GM12878 (cell line): Measurements from ENCODE around the gene MGAT5. TPM values are rescaled to one million over a fixed set of nuclear protein-coding genes. Genes with fewer than 3 reads are reported as not detected.

Experiments used
- CBX5 ChIP-seq: sonication (generic); IDR thresholded peaks from 2 replicates; pipeline ENCODE4 v1.6.1; 2016; ENCODE audit warnings: low read depth, moderate library complexity, mild to moderate bottlenecking, inconsistent platforms
- KLF5 ChIP-seq: fragments of 450-650 bp; IDR thresholded peaks from 2 replicates; pipeline ENCODE4 v1.6.1; 2014; ENCODE audit warnings: mild to moderate bottlenecking; ENCODE audit not compliant: partially characterized antibody
- POU2F2 ChIP-seq: IDR thresholded peaks from 3 replicates; pipeline ENCODE4 v1.6.1; 2011; ENCODE audit warnings: low read depth, mild to moderate bottlenecking, low read length, borderline replicate concordance
- RAD21 ChIP-seq: IDR thresholded peaks from 2 replicates; pipeline ENCODE4 v1.6.1; 2011; ENCODE audit warnings: mild to moderate bottlenecking, low read depth, low read length, moderate library complexity; ENCODE audit not compliant: insufficient read depth
- RAD51 ChIP-seq: fragments of 450-650 bp; IDR thresholded peaks from 2 replicates; pipeline ENCODE4 v1.6.1; 2016; ENCODE audit warnings: moderate library complexity, mild to moderate bottlenecking, inconsistent platforms
- RB1 ChIP-seq: fragments of 450-650 bp; formaldehyde crosslinking; IDR thresholded peaks from 2 replicates; pipeline ENCODE4 v1.6.1; 2017; ENCODE audit warnings: mild to moderate bottlenecking, borderline replicate concordance
- RELA ChIP-seq: fragments of 450-650 bp; IDR thresholded peaks from 2 replicates; pipeline ENCODE4 v1.8.0; 2014; ENCODE audit warnings: borderline replicate concordance; ENCODE audit not compliant: partially characterized antibody
- SREBF1 ChIP-seq: IDR thresholded peaks from 2 replicates; pipeline ENCODE4 v1.6.1; 2012; ENCODE audit warnings: mild to moderate bottlenecking, low read length
- SRF ChIP-seq, 2 experiments: IDR thresholded peaks; 2 replicates each; pipeline ENCODE4 v1.6.1; 2011; ENCODE audit warnings: low read depth in 2 of 2, low read length in 2 of 2, mild to moderate bottlenecking in 1 of 2, moderate library complexity in 1 of 2
- SUZ12 ChIP-seq: fragments of 200-600 bp; sonication (generic); IDR thresholded peaks from one replicate; pipeline ENCODE4 v1.6.1; 2018; ENCODE audit warnings: antibody characterized with exemption, mild to moderate bottlenecking; ENCODE audit not compliant: unreplicated experiment
- TCF3 ChIP-seq: IDR thresholded peaks from 2 replicates; pipeline ENCODE4 v1.6.1; 2012; ENCODE audit warnings: low read depth, mild to moderate bottlenecking, low read length, borderline replicate concordance; ENCODE audit not compliant: insufficient read depth
- polyA plus RNA-seq, 11 experiments: library from polyadenylated mRNA; depleted of rRNA in 4 of 11; unstranded in 6 of 11; stranded (reverse) in 5 of 11; fragments of >200 nt; fragmentation: Nextera tagmentation in 4 of 11; fragmentation: Illumina TruSeq in 1 of 11; extraction: Ambion mirVana in 4 of 11; extraction: Trizol in 1 of 11; gene quantifications; 1 replicate in 1 of 11; 2 replicates in 10 of 11; pipeline versions ENCODE4 v1.2.1 to v1.2.3, GENCODE V29; 2011 to 2016; ENCODE audit warnings: inconsistent platforms in 2 of 11, missing spikeins in 2 of 11, low read depth in 1 of 11
- total RNA-seq, 4 experiments: library from RNA; depleted of rRNA in 3 of 4; stranded (reverse); fragments of >200 nt in 3 of 4; fragmentation: Illumina TruSeq in 1 of 4; extraction: Trizol in 1 of 4; gene quantifications; 2 replicates each; pipeline versions ENCODE4 v1.2.1 to v1.2.3, GENCODE V29; 2013 to 2021
- TF ChIP-seq, protein P1 (sequence below): IDR thresholded peaks from 2 replicates; pipeline ENCODE4 v1.6.1; 2012; ENCODE audit warnings: low read depth, low read length, improper control_type of control experiment
- TF ChIP-seq, protein P2 (sequence below): fragments of 450-650 bp; IDR thresholded peaks from 2 replicates; pipeline ENCODE4 v1.6.1; 2016; ENCODE audit warnings: mild to moderate bottlenecking, moderate library complexity, borderline replicate concordance
- TF ChIP-seq, protein P3 (sequence below): IDR thresholded peaks from 2 replicates; pipeline ENCODE4 v1.6.1; 2012; ENCODE audit warnings: low read depth, low read length, improper control_type of control experiment
- TF ChIP-seq, protein P4 (sequence below): fragments of 450-650 bp; IDR thresholded peaks from 2 replicates; pipeline ENCODE4 v1.6.1; 2018; ENCODE audit warnings: mild to moderate bottlenecking, low read depth, moderate library complexity; ENCODE audit not compliant: partially characterized antibody
- TF ChIP-seq, protein P5 (sequence below): fragments of 450-650 bp; IDR thresholded peaks from 2 replicates; pipeline ENCODE4 v1.6.1; 2017; ENCODE audit warnings: mild to moderate bottlenecking, moderate library complexity

The MGAT5 gene
- total and polyA plus RNA-seq, 10 of the 15 experiments (the other 5 are each of a cell fraction or from before 2014, with no cell fraction given) = 4.9 to 104 (median 36.2) TPM

DNA sequence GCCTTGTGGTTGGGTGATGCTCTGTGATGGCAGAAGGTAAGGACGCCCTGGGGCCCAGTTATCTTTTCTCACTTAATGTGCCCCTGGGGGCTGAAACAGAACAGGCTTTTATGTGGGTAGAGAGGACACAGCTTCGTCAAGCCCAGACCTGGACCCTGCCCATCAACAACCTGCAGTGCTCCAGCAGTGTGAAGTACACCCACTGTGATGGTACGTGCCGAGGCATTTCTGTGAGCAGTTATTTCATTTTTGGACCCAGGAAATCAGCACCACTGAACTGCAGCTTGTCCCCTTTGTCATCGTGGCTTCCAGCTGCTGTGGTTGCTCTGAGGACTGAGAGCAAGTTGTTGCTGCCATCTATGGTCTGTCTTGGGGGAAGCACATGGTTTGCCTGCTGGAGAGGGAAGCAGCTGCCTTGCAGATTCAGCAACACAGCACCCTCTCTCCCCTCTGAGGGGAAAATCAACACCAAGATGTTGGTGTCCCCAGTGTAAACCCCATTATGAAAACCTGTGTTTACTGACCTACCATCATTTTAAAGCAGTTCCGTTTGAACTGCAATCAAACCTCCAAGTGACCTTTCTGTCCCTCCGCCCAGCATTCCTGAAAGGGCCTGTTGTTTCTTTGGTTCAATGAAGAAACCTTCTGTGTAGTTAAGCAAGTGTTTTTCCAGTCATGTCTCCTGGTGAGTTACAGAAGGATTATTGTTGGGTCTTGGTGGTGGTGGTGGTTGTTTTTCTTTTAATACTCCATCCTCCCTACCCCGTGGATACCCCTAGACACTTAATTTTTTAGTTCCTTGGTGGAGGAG, 158.2 kb downstream of the MGAT5 start (continued):
- TF ChIP-seq, protein P1, sequence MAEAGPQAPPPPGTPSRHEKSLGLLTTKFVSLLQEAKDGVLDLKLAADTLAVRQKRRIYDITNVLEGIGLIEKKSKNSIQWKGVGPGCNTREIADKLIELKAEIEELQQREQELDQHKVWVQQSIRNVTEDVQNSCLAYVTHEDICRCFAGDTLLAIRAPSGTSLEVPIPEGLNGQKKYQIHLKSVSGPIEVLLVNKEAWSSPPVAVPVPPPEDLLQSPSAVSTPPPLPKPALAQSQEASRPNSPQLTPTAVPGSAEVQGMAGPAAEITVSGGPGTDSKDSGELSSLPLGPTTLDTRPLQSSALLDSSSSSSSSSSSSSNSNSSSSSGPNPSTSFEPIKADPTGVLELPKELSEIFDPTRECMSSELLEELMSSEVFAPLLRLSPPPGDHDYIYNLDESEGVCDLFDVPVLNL = no peak
- TF ChIP-seq, protein P2, sequence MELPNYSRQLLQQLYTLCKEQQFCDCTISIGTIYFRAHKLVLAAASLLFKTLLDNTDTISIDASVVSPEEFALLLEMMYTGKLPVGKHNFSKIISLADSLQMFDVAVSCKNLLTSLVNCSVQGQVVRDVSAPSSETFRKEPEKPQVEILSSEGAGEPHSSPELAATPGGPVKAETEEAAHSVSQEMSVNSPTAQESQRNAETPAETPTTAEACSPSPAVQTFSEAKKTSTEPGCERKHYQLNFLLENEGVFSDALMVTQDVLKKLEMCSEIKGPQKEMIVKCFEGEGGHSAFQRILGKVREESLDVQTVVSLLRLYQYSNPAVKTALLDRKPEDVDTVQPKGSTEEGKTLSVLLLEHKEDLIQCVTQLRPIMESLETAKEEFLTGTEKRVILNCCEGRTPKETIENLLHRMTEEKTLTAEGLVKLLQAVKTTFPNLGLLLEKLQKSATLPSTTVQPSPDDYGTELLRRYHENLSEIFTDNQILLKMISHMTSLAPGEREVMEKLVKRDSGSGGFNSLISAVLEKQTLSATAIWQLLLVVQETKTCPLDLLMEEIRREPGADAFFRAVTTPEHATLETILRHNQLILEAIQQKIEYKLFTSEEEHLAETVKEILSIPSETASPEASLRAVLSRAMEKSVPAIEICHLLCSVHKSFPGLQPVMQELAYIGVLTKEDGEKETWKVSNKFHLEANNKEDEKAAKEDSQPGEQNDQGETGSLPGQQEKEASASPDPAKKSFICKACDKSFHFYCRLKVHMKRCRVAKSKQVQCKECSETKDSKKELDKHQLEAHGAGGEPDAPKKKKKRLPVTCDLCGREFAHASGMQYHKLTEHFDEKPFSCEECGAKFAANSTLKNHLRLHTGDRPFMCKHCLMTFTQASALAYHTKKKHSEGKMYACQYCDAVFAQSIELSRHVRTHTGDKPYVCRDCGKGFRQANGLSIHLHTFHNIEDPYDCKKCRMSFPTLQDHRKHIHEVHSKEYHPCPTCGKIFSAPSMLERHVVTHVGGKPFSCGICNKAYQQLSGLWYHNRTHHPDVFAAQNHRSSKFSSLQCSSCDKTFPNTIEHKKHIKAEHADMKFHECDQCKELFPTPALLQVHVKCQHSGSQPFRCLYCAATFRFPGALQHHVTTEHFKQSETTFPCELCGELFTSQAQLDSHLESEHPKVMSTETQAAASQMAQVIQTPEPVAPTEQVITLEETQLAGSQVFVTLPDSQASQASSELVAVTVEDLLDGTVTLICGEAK = no peak
- peak; percentile 98 for TF ChIP-seq RAD21
- TF ChIP-seq RAD51 = 0 out of 2 replicates have a peak, but pooled peaks have one; percentile 21
- TF ChIP-seq, protein P3, sequence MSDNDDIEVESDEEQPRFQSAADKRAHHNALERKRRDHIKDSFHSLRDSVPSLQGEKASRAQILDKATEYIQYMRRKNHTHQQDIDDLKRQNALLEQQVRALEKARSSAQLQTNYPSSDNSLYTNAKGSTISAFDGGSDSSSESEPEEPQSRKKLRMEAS = peak; percentile 97
- TF ChIP-seq RB1 = no peak
- 0 out of 2 replicates have a peak, but pooled peaks have one; percentile 55 for TF ChIP-seq CBX5
- TF ChIP-seq, protein P4, sequence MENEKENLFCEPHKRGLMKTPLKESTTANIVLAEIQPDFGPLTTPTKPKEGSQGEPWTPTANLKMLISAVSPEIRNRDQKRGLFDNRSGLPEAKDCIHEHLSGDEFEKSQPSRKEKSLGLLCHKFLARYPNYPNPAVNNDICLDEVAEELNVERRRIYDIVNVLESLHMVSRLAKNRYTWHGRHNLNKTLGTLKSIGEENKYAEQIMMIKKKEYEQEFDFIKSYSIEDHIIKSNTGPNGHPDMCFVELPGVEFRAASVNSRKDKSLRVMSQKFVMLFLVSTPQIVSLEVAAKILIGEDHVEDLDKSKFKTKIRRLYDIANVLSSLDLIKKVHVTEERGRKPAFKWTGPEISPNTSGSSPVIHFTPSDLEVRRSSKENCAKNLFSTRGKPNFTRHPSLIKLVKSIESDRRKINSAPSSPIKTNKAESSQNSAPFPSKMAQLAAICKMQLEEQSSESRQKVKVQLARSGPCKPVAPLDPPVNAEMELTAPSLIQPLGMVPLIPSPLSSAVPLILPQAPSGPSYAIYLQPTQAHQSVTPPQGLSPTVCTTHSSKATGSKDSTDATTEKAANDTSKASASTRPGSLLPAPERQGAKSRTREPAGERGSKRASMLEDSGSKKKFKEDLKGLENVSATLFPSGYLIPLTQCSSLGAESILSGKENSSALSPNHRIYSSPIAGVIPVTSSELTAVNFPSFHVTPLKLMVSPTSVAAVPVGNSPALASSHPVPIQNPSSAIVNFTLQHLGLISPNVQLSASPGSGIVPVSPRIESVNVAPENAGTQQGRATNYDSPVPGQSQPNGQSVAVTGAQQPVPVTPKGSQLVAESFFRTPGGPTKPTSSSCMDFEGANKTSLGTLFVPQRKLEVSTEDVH = no peak
- TF ChIP-seq SREBF1 = no peak
- TF ChIP-seq POU2F2 = peak; percentile 68; the same call in 1 of the 3 replicates
- TF ChIP-seq, protein P5, sequence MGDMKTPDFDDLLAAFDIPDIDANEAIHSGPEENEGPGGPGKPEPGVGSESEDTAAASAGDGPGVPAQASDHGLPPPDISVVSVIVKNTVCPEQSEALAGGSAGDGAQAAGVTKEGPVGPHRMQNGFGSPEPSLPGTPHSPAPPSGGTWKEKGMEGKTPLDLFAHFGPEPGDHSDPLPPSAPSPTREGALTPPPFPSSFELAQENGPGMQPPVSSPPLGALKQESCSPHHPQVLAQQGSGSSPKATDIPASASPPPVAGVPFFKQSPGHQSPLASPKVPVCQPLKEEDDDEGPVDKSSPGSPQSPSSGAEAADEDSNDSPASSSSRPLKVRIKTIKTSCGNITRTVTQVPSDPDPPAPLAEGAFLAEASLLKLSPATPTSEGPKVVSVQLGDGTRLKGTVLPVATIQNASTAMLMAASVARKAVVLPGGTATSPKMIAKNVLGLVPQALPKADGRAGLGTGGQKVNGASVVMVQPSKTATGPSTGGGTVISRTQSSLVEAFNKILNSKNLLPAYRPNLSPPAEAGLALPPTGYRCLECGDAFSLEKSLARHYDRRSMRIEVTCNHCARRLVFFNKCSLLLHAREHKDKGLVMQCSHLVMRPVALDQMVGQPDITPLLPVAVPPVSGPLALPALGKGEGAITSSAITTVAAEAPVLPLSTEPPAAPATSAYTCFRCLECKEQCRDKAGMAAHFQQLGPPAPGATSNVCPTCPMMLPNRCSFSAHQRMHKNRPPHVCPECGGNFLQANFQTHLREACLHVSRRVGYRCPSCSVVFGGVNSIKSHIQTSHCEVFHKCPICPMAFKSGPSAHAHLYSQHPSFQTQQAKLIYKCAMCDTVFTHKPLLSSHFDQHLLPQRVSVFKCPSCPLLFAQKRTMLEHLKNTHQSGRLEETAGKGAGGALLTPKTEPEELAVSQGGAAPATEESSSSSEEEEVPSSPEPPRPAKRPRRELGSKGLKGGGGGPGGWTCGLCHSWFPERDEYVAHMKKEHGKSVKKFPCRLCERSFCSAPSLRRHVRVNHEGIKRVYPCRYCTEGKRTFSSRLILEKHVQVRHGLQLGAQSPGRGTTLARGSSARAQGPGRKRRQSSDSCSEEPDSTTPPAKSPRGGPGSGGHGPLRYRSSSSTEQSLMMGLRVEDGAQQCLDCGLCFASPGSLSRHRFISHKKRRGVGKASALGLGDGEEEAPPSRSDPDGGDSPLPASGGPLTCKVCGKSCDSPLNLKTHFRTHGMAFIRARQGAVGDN = no peak
- TF ChIP-seq TCF3 = peak; percentile 97
- no peak for TF ChIP-seq RELA
- TF ChIP-seq SUZ12 = no peak
- TF ChIP-seq KLF5 = no peak
- TF ChIP-seq SRF (IDR thresholded peaks at IDR 0.05; ENCODE audit: low read depth in 2 of 2, low read length in 2 of 2) = no peak
